Measurements from ENCODE around the gene IDS. TPM values are rescaled to one million over a fixed set of nuclear protein-coding genes. Genes with fewer than 3 reads are reported as not detected.

The IDS gene
- polyA plus RNA-seq, 1 donor: 39.0 TPM

DNA sequence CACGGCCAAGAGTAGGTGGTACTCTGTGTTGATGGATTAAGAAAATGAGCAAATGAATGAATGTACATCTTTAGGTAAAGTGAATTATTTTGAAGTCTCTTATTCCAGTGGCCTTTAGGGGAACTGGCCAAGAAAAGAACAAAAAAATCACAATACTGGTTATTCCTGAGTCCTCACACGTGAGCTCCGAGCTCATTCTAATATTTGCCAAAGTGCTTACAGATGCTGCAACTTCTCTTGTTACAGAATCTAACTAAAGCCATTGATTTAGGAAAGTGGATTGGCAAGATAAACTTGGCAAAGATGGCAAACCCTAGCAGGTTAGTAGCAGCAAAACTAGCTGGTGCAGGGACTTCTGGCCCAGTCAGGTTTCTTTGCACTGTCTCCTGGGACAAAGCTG lies 37.6 kb downstream of the IDS start:
- DNase-seq: no peak

DNA sequence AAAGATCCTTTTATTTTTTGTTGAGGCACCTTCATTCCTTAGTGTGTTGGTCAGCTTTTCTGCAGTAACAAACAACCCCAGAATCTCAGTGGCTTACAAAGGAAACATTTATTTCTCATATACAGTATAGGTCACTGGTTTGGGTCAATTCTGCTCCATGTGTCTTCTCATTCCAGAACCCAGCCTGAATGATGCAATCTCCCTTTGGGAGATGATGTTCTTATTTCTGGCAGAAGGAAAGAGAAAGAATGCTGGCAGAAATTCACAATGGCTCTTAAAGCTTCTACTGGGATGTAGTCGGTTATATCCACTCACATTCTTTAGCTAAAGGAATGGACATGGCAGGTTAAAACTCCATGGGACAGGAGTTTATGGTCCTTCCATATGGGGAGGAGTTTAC lies 42.3 kb downstream of the IDS start:
- no peak for DNase-seq

DNA sequence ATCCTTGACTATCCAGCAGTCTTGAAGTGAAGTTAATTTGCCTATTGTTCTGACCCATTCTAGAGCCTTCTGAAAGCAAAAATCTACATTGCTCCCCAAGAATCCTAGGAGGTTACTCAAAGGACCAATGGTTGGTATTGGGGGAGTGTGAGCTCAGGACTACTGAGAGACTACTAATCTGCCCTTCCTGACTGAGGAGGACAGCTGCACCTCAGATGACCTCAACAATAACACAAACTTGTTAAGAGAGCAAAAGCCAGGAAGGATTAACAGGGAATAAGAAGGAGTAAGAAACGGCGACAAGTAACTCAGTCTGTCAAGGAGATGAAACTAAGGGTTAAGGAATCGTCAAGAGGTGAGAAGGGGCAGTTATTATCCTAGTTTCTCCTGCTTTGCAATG lies 43.4 kb downstream of the IDS start:
- DNase-seq: no peak

DNA sequence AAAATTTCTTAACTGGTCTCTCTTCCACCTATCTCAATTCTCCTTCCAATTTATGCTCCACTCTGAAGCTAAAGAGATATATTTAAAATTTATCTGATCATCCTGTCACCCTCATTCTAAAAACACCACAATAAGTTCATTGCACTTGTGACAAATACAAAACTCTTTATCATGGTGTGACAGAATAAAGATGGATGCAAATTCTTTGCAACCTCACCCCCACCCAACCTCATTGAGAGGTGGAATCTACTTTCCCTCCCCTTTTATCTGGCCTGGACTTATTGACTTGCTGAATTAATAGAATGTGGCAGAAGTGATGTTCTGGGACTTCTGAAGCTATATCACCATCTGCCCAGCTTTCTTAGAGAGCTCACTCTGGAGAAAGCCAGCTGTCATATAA lies 46.5 kb downstream of the IDS start:
- no peak for DNase-seq

DNA sequence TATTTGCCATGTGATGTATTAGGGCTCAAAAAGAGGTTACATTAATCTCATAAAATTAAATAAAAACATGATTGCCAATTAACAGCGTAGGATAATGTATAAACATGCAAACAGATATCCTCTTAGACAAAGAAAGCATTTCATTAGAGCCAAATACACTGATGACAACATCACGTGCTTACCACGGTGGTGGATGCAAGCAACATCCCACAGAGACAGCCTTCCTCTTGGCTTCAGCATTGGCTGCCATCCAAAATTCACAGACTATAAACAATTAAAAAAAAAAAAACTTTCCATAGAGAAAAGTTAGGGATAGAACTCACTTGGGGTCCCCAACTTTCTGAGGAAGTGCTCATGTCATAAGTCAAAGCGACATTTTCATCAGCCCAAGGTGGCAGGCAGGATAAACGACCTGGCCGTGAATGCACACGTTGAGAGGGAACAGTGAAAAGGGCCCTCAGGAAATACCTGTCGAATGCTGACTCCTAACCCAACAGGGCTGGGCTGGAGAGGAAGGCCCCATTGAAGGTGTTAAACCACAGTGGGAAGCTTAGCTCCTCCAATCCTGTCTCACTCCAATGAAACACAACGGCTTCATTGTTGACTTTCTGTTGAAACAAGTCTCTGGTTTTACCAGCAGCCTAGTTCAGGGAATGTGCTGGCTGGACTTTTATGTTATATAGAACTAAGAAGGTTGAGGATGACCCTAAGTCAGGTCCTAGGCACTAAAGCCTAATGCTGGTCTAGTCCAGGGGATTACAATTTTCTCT lies 48.4 kb downstream of the IDS start:
- no peak for DNase-seq

DNA sequence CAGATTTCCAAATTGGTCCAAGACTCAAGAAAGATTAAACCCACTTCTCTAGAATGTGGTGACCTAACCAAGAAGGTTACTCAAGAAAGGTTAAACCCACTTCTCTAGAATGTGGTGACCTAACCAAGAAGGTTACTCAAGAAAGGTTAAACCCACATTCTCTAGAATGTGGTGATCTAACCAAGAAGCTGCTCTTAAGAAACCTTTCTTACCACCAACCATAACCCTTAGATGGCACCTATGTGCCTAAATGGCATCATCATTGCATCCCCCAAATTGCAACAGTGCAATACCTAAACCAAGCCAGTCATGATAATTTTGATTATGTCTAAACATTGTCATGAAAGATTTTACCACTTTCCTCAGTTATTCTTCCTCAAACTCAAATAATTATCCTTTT lies 49.2 kb downstream of the IDS start:
- no peak for DNase-seq

DNA sequence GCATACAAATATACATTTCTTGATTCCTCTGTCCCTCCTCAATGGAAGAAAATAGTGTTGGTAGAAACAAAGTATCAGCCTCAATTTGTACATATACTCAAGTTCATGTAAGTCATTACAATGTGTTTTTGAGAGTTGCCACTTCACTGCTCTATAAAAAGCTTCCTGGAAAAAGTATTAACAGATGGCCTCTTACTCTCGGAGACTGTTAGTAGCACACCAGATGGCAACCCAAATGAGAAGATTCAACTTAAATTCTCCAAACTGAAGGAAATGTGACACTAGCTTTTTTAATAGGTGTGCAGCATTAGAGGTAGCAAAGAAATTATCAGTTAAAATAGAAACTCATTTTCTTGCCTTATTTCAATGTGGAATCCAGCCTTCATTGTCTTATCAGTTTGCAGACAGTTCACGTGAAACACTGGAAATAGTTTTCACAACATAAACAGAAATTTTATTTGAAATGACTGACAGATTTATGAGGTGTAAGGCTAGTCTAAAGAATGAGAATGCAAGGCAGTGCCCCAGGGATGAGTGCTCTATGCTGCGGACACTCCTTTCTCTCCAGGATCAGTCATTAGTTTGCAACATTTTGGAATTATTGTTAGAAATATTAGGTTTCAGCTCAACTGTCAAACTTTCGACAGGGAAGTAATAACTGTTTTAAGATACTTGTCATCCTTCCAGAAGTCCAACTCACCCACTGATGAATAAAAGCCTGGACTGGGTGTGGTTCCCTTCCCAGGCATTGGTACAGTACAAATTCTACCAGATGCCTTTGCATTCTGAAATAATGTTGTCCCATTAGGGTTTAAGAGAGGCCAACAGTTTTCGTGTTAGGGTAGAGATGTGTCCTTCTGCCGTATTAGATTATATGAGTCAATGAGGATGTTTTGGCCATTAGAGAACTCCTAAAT lies 50.9 kb downstream of the IDS start:
- DNase-seq: no peak

DNA sequence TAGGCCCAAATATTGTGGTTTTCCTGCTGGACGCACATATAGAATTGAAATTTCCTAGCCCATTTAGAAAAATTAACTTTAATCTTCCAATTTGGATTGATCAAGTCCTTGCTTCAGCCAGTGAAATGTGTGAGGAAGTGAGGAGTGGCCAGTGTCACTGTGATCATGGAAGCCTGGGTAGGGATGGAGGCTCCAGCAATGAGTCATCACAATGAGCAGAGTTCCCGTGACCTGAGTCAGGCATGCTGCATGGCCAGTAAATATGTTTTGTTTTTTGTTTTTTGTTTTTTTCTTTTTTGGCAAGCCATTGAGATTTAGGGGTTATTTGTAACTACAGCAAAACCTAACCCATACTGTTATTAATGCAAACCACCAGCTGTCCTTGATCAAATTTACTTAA lies 52.1 kb downstream of the IDS start:
- no peak for DNase-seq

DNA sequence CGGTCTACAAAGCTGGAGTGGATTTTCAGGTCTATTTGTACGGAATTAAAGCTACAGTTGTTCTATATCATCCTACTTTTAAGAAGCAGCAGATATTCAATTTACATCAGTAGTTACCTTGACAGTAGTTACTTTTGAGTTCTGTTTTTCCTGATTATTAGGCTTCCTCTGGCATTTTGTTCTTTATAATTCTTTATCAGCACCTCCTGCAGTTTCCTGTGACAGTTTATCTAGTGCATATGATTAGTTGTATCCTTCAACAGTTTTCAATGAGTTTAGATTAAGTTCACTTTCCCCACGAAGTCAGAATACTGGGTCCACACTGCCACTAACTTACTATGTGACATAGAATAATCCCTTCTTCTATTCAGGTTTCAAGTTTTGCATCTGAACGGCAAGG lies 71.7 kb downstream of the IDS start:
- no peak for DNase-seq

DNA sequence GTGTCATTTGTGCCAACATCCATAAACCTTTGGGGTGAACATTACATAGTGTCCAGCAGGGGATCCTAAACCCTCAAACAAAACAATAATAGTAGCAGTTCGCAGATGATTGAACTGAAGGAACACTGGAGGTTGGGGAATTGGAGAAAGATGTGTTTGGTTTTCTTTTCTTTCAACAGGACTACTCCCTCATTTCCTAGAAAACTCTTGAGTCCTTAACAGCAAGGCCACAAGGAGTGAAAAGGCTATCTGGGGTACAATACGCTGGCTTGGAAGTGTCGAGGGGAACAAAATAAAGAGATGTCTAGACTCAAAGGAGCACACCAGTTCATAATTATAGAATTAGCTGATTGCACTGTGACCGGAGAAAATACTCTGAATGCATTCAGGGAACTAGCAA lies 72.1 kb downstream of the IDS start:
- no peak for DNase-seq

Other genes starting within 250 kb of the IDS start
- gene EOLA1, start 35.7 kb upstream of the IDS start, polyA plus RNA-seq (ENCODE audit: insufficient read length): 24.1 TPM
- not detected for gene HSFX3, start 44.6 kb upstream of the IDS start, polyA plus RNA-seq (ENCODE audit: insufficient read length)
- gene MAGEA9B, start 82.2 kb upstream of the IDS start, polyA plus RNA-seq (ENCODE audit: insufficient read length): not detected
- gene HSFX2, start 90.0 kb upstream of the IDS start, polyA plus RNA-seq (ENCODE audit: insufficient read length): 1.0 TPM
- 51.9 TPM for gene TMEM185A, start 126.5 kb upstream of the IDS start, polyA plus RNA-seq (ENCODE audit: insufficient read length)
- not detected for gene MAGEA11, start 206.8 kb upstream of the IDS start, polyA plus RNA-seq (ENCODE audit: insufficient read length)